HepG2 (cell line): Measurements from ENCODE around the gene MYO1B. TPM values are rescaled to one million over a fixed set of nuclear protein-coding genes. Genes with fewer than 3 reads are reported as not detected.

Source experiments
- FOXA1 ChIP-seq, 2 experiments: fragments of 450-650 bp in 1 of 2; sonication (generic) in 1 of 2; formaldehyde crosslinking in 1 of 2; IDR thresholded peaks; 2 replicates each; pipeline versions ENCODE4 v1.4.0 to v1.6.1; 2016 to 2020; ENCODE audit warnings: missing genetic modification reagents in 1 of 2
- KDM5B ChIP-seq: sonication (generic); formaldehyde crosslinking; IDR thresholded peaks from 2 replicates; pipeline ENCODE4 v1.4.0; 2020; ENCODE audit warnings: missing genetic modification reagents, mild to moderate bottlenecking, borderline replicate concordance
- MED8 ChIP-seq: sonication (generic); formaldehyde crosslinking; IDR thresholded peaks from 2 replicates; pipeline ENCODE4 v1.8.1; 2023; ENCODE audit warnings: mild to moderate bottlenecking, missing genetic modification reagents; ENCODE audit not compliant: insufficient replicate concordance
- SALL2 ChIP-seq: sonication (generic); formaldehyde crosslinking; IDR thresholded peaks from 2 replicates; pipeline ENCODE4 v1.8.1; 2023; ENCODE audit warnings: mild to moderate bottlenecking, missing genetic modification reagents, inconsistent platforms
- SP2 ChIP-seq: sonication (generic); formaldehyde crosslinking; IDR thresholded peaks from 2 replicates; pipeline ENCODE4 v1.5.1; 2020; ENCODE audit warnings: mild to moderate bottlenecking, missing genetic modification reagents
- TOPORS ChIP-seq: sonication (generic); formaldehyde crosslinking; IDR thresholded peaks from 2 replicates; pipeline ENCODE4 v1.8.0; 2023; ENCODE audit warnings: mild to moderate bottlenecking, missing genetic modification reagents
- YEATS2 ChIP-seq: sonication (generic); formaldehyde crosslinking; IDR thresholded peaks from 2 replicates; pipeline ENCODE4 v1.4.0; 2020; ENCODE audit warnings: missing genetic modification reagents, borderline replicate concordance
- polyA plus RNA-seq, 8 experiments: library from polyadenylated mRNA; depleted of rRNA in 3 of 8; stranded (reverse) in 7 of 8; unstranded in 1 of 8; fragments of >200 nt; fragmentation: Illumina TruSeq in 4 of 8; extraction: Trizol in 4 of 8; gene quantifications; 2 replicates each; pipeline versions ENCODE4 v1.2.1 to v1.2.3, GENCODE V29; 2011 to 2016; ENCODE audit warnings: low read depth in 4 of 8, missing spikeins in 1 of 8, mixed read lengths in 1 of 8; ENCODE audit not compliant: insufficient read depth in 1 of 8
- total RNA-seq, 5 experiments: library from RNA; depleted of rRNA; stranded (reverse); fragments of >200 nt; fragmentation: Illumina TruSeq; extraction: Trizol; gene quantifications; 2 replicates each; pipeline ENCODE4 v1.2.3, GENCODE V29; 2016; ENCODE audit warnings: low read depth in 1 of 5
- TF ChIP-seq, protein P1 (sequence below): sonication (generic); formaldehyde crosslinking; IDR thresholded peaks from 2 replicates; pipeline ENCODE4 v1.5.1; 2020; ENCODE audit warnings: mild to moderate bottlenecking, missing genetic modification reagents, moderate library complexity
- TF ChIP-seq, protein P2 (sequence below): sonication (generic); formaldehyde crosslinking; IDR thresholded peaks from 2 replicates; pipeline ENCODE4 v1.4.0; 2020; ENCODE audit warnings: mild to moderate bottlenecking, missing genetic modification reagents
- TF ChIP-seq, protein P3 (sequence below): sonication (generic); formaldehyde crosslinking; IDR thresholded peaks from 2 replicates; pipeline ENCODE4 v1.4.0; 2020; ENCODE audit warnings: mild to moderate bottlenecking, missing genetic modification reagents

The MYO1B gene
- total and polyA plus RNA-seq, 2 of the 13 experiments (the other 11 are each of a cell fraction or from before 2014, with no cell fraction given): 36.9 to 89.8 TPM

- TF ChIP-seq MED8: no peak
- no peak for TF ChIP-seq KDM5B
- no peak for TF ChIP-seq YEATS2 (CRISPR knock-in tag)
- no peak for TF ChIP-seq FOXA1 (IDR thresholded peaks at IDR 0.05)
- TF ChIP-seq FOXA1 (CRISPR knock-in tag; IDR thresholded peaks at IDR 0.05): no peak
- TF ChIP-seq, protein P1, sequence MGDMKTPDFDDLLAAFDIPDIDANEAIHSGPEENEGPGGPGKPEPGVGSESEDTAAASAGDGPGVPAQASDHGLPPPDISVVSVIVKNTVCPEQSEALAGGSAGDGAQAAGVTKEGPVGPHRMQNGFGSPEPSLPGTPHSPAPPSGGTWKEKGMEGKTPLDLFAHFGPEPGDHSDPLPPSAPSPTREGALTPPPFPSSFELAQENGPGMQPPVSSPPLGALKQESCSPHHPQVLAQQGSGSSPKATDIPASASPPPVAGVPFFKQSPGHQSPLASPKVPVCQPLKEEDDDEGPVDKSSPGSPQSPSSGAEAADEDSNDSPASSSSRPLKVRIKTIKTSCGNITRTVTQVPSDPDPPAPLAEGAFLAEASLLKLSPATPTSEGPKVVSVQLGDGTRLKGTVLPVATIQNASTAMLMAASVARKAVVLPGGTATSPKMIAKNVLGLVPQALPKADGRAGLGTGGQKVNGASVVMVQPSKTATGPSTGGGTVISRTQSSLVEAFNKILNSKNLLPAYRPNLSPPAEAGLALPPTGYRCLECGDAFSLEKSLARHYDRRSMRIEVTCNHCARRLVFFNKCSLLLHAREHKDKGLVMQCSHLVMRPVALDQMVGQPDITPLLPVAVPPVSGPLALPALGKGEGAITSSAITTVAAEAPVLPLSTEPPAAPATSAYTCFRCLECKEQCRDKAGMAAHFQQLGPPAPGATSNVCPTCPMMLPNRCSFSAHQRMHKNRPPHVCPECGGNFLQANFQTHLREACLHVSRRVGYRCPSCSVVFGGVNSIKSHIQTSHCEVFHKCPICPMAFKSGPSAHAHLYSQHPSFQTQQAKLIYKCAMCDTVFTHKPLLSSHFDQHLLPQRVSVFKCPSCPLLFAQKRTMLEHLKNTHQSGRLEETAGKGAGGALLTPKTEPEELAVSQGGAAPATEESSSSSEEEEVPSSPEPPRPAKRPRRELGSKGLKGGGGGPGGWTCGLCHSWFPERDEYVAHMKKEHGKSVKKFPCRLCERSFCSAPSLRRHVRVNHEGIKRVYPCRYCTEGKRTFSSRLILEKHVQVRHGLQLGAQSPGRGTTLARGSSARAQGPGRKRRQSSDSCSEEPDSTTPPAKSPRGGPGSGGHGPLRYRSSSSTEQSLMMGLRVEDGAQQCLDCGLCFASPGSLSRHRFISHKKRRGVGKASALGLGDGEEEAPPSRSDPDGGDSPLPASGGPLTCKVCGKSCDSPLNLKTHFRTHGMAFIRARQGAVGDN (CRISPR knock-in tag): peak; percentile 33
- TF ChIP-seq, protein P2, sequence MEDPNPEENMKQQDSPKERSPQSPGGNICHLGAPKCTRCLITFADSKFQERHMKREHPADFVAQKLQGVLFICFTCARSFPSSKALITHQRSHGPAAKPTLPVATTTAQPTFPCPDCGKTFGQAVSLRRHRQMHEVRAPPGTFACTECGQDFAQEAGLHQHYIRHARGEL (CRISPR knock-in tag): no peak
- TF ChIP-seq, protein P3, sequence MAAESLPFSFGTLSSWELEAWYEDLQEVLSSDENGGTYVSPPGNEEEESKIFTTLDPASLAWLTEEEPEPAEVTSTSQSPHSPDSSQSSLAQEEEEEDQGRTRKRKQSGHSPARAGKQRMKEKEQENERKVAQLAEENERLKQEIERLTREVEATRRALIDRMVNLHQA: no peak
- TF ChIP-seq TOPORS (CRISPR knock-in tag): no peak
- no peak for TF ChIP-seq SP2
- no peak for TF ChIP-seq SALL2
These were observed 35.9 kb downstream of the MYO1B start (continued) for GRCh38 chr2:191280834-191281756.
